Erythroblast (primary cell): ENCODE measurements around the gene KMT5C.

Source experiments
- DNase-seq, 2 experiments: peaks; one replicate each; lab custom pipeline; 2025; lab: John Stamatoyannopoulos, UW
- GATA1 ChIP-seq: IDR thresholded peaks from 2 replicates; pipeline ENCODE4 v1.6.1; 2011; ENCODE audit warnings: low read depth, mild to moderate bottlenecking, control low read depth, low read length, moderate library complexity
- POLR2A ChIP-seq: IDR thresholded peaks from 2 replicates; pipeline ENCODE4 v1.6.1; 2011; ENCODE audit warnings: mild to moderate bottlenecking, low read length

KMT5C gene

GRCh38 chr19:55339105-55339888, at the start of gene KMT5C:
KMT5C (plus strand) TSS chr19:55339876; CDS start chr19:55341937, 2,061 bp downstream.
- peak; percentile 82 for TF ChIP-seq POLR2A
- TF ChIP-seq GATA1 = no peak
- DNase-seq = peak; percentile 100

GRCh38 chr19:55297267-55297666, 42.4 kb upstream of the KMT5C start:
- DNase-seq = no peak
- TF ChIP-seq GATA1 (no peak), POLR2A (no peak)

GRCh38 chr19:55299991-55300390, 39.7 kb upstream of the KMT5C start:
- TF ChIP-seq POLR2A = no peak
- TF ChIP-seq GATA1 = no peak
- DNase-seq = no peak

GRCh38 chr19:55300886-55301458, 38.7 kb upstream of the KMT5C start:
- DNase-seq = no peak
- TF ChIP-seq POLR2A (no peak), GATA1 (no peak)

- TF ChIP-seq POLR2A = no peak
- no peak for TF ChIP-seq GATA1
- DNase-seq = peak; percentile 84 to 92
Measured at GRCh38 chr19:55301459-55302317, 38.0 kb upstream of the KMT5C start.

GRCh38 chr19:55302318-55302703, 37.4 kb upstream of the KMT5C start:
- TF ChIP-seq GATA1 = no peak
- no peak for TF ChIP-seq POLR2A
- DNase-seq = no peak

- no peak for TF ChIP-seq POLR2A
- TF ChIP-seq GATA1 = no peak
- DNase-seq = no peak
Measured at GRCh38 chr19:55303477-55303876, 36.2 kb upstream of the KMT5C start.

GRCh38 chr19:55304279-55304978, 35.2 kb upstream of the KMT5C start:
- peak; percentile 70 to 80 for DNase-seq
- TF ChIP-seq GATA1 = no peak
- TF ChIP-seq POLR2A = no peak

- TF ChIP-seq POLR2A = no peak
- TF ChIP-seq GATA1 = no peak
- no peak for DNase-seq
Measured at GRCh38 chr19:55304980-55305379, 34.7 kb upstream of the KMT5C start.

GRCh38 chr19:55305491-55305890, 34.2 kb upstream of the KMT5C start:
- TF ChIP-seq GATA1 (no peak), POLR2A (no peak)
- DNase-seq = peak; percentile 46 to 72

GRCh38 chr19:55305983-55306562, 33.6 kb upstream of the KMT5C start:
- no peak for DNase-seq
- TF ChIP-seq POLR2A = no peak
- TF ChIP-seq GATA1 = no peak

GRCh38 chr19:55306712-55307111, 33.0 kb upstream of the KMT5C start:
- no peak for DNase-seq
- TF ChIP-seq GATA1 = no peak
- TF ChIP-seq POLR2A = no peak

- DNase-seq = no peak
- TF ChIP-seq GATA1 = no peak
- TF ChIP-seq POLR2A = no peak
Measured at GRCh38 chr19:55308281-55308680, 31.4 kb upstream of the KMT5C start.
